H1 (cell line): Measurements from ENCODE around the gene SLC16A6. TPM values are rescaled to one million over a fixed set of nuclear protein-coding genes. Genes with fewer than 3 reads are reported as not detected.
"Not testable (repeated sequence)": the region's sequence is repeated elsewhere in the genome, so short reads cannot be mapped to it uniquely, and the experiment has no call there.

Experiments used
- CTCF ChIA-PET: fragments of 300-600 bp; sonication (Branson Sonifier 250); formaldehyde crosslinking; loops from one replicate; lab custom pipeline; 2021; ENCODE audit not compliant: partially characterized antibody; lab: Charles Lee
- POLR2A ChIA-PET: fragments of 300-600 bp; sonication (Branson Sonifier 250); formaldehyde crosslinking; loops from one replicate; lab custom pipeline; 2021; ENCODE audit warnings: inconsistent platforms; ENCODE audit not compliant: partially characterized antibody; lab: Charles Lee
- DNase-seq, 2 experiments: peaks; one replicate each; pipeline versions ENCODE4 v3.0.0 to v3.0.0-alpha.2; 2010 to 2022; ENCODE audit warnings: low spot score in 2 of 2, low read depth in 1 of 2, mixed read lengths in 1 of 2
- FAIRE-seq: peaks from 2 replicates; lab custom pipeline; 2011; peaks lifted over from hg19 to GRCh38; lab: Jason Lieb, UNC
- H2AFZ ChIP-seq: 2 replicates; pipeline ENCODE4 v1.8.1; 2012; ENCODE audit warnings: low read length, inconsistent platforms
- H2AK5ac ChIP-seq: 2 replicates; pipeline ENCODE4 v1.6.1; 2013; ENCODE audit warnings: low read depth, low read length
- H2BK120ac ChIP-seq: replicated peaks from 2 replicates; pipeline ENCODE3; 2013; ENCODE audit warnings: low read depth, low read length, inconsistent platforms
- H2BK12ac ChIP-seq: 2 replicates; pipeline ENCODE4 v1.6.1; 2013; ENCODE audit warnings: low read depth, low read length
- H2BK15ac ChIP-seq: 2 replicates; pipeline ENCODE4 v1.6.1; 2013; ENCODE audit warnings: low read length
- H2BK20ac ChIP-seq: 2 replicates; pipeline ENCODE4 v1.6.1; 2013; ENCODE audit warnings: low read length
- H2BK5ac ChIP-seq: 2 replicates; pipeline ENCODE4 v1.6.1; 2013; ENCODE audit warnings: low read depth, low read length
- H3K14ac ChIP-seq: 2 replicates; pipeline ENCODE4 v1.6.1; 2013; ENCODE audit warnings: inconsistent platforms; ENCODE audit not compliant: insufficient read length
- H3K18ac ChIP-seq: 2 replicates; pipeline ENCODE4 v1.6.1; 2013; ENCODE audit warnings: low read length; ENCODE audit errors: extremely low read depth
- H3K23ac ChIP-seq: 2 replicates; pipeline ENCODE4 v1.6.1; 2013; ENCODE audit warnings: inconsistent platforms; ENCODE audit not compliant: insufficient read length
- H3K23me2 ChIP-seq: 2 replicates; pipeline ENCODE4 v1.6.1; 2013; ENCODE audit warnings: low read depth, low read length
- H3K27ac ChIP-seq: 2 replicates; pipeline ENCODE4 v1.6.1; 2011; ENCODE audit warnings: low read depth, low read length, inconsistent platforms
- H3K27me3 ChIP-seq, 4 experiments: replicated peaks in 1 of 4; 1 replicate in 1 of 4; 2 replicates in 3 of 4; pipeline versions ENCODE4 v1.6.1 to v1.8.1; 2011 to 2013; ENCODE audit warnings: low read length in 3 of 4, mild to moderate bottlenecking in 3 of 4, inconsistent platforms in 2 of 4, mixed read lengths in 2 of 4, moderate library complexity in 1 of 4; ENCODE audit not compliant: control insufficient read depth in 3 of 4, insufficient read depth in 3 of 4; ENCODE audit errors: extremely low read depth in 1 of 4
- H3K36me3 ChIP-seq, 4 experiments: 2 replicates each; pipeline versions ENCODE4 v1.6.1 to v1.8.1; 2011 to 2013; ENCODE audit warnings: mild to moderate bottlenecking in 4 of 4, low read length in 3 of 4, moderate library complexity in 2 of 4, control low read depth in 1 of 4, inconsistent platforms in 1 of 4; ENCODE audit not compliant: insufficient read depth in 4 of 4, control insufficient read depth in 2 of 4
- H3K4ac ChIP-seq: replicated peaks from 2 replicates; pipeline ENCODE3; 2013; ENCODE audit warnings: low read length, low read depth, mixed read lengths, inconsistent platforms; ENCODE audit not compliant: insufficient read length
- H3K4me1 ChIP-seq, 4 experiments: replicated peaks in 1 of 4; 1 replicate in 1 of 4; 2 replicates in 3 of 4; pipeline versions ENCODE4 v1.6.1 to v1.8.1; 2011 to 2013; ENCODE audit warnings: low read length in 3 of 4, inconsistent platforms in 2 of 4, mixed read lengths in 1 of 4; ENCODE audit not compliant: insufficient read depth in 4 of 4, control insufficient read depth in 3 of 4
- H3K4me2 ChIP-seq, 2 experiments: 2 replicates each; pipeline versions ENCODE4 v1.6.1 to v1.8.1; 2011 to 2013; ENCODE audit warnings: low read depth in 2 of 2, low read length in 2 of 2, control low read depth in 1 of 2, inconsistent platforms in 1 of 2, mild to moderate bottlenecking in 1 of 2; ENCODE audit not compliant: insufficient read depth in 1 of 2
- H3K4me3 ChIP-seq, 4 experiments: fragments of 200-600, 300-600 bp in 1 of 4; sonication (generic), shearing (Covaris generic), sonication (Bioruptor Twin) in 1 of 4; 2 replicates each; pipeline versions ENCODE4 v1.5.1 to v1.8.1; 2011 to 2016; ENCODE audit warnings: low read length in 4 of 4, low read depth in 3 of 4, control low read depth in 2 of 4, inconsistent platforms in 2 of 4, mild to moderate bottlenecking in 2 of 4, mixed read lengths in 1 of 4, moderate library complexity in 1 of 4; ENCODE audit not compliant: insufficient read depth in 2 of 4; ENCODE audit errors: extremely low read depth in 1 of 4
- H3K56ac ChIP-seq: replicated peaks from 2 replicates; pipeline ENCODE3; 2013; ENCODE audit warnings: low read depth, mild to moderate bottlenecking, mixed read lengths, low read length, inconsistent platforms; ENCODE audit not compliant: insufficient read length
- H3K79me1 ChIP-seq: 2 replicates; pipeline ENCODE4 v1.6.1; 2013; ENCODE audit warnings: low read depth, low read length, control low read depth
- H3K79me2 ChIP-seq, 2 experiments: 2 replicates each; pipeline versions ENCODE4 v1.6.1 to v1.8.1; 2012 to 2013; ENCODE audit warnings: low read length in 2 of 2, mild to moderate bottlenecking in 2 of 2, inconsistent platforms in 1 of 2; ENCODE audit not compliant: insufficient read depth in 2 of 2, control insufficient read depth in 1 of 2
- H3K9ac ChIP-seq, 4 experiments: replicated peaks in 1 of 4; 1 replicate in 1 of 4; 2 replicates in 3 of 4; pipeline versions ENCODE4 v1.6.1 to v1.8.1; 2011 to 2013; ENCODE audit warnings: low read depth in 3 of 4, low read length in 3 of 4, control low read depth in 2 of 4, mild to moderate bottlenecking in 2 of 4, moderate library complexity in 2 of 4, inconsistent platforms in 1 of 4; ENCODE audit errors: extremely low read depth in 1 of 4
- H3K9me3 ChIP-seq, 2 experiments: 2 replicates each; pipeline versions ENCODE4 v1.6.1 to v1.8.1; 2012 to 2013; ENCODE audit warnings: mild to moderate bottlenecking in 2 of 2, moderate library complexity in 2 of 2, control low read depth in 1 of 2, inconsistent platforms in 1 of 2, low read depth in 1 of 2, low read length in 1 of 2, mixed read lengths in 1 of 2; ENCODE audit not compliant: insufficient read depth in 2 of 2
- H4K20me1 ChIP-seq, 2 experiments: replicated peaks in 1 of 2; 2 replicates each; pipeline versions ENCODE3 to v1.8.1; 2011 to 2013; ENCODE audit warnings: inconsistent platforms in 2 of 2, low read length in 2 of 2, mild to moderate bottlenecking in 1 of 2; ENCODE audit not compliant: insufficient read depth in 2 of 2, control insufficient read depth in 1 of 2
- H4K5ac ChIP-seq: 2 replicates; pipeline ENCODE4 v1.6.1; 2013; ENCODE audit warnings: low read length, low read depth, mixed read lengths, inconsistent platforms; ENCODE audit not compliant: insufficient read length
- H4K8ac ChIP-seq: 2 replicates; pipeline ENCODE4 v1.8.0; 2013; ENCODE audit warnings: mild to moderate bottlenecking, moderate library complexity, low read length, inconsistent platforms; ENCODE audit not compliant: insufficient read depth; ENCODE audit errors: extremely low read depth
- H4K91ac ChIP-seq: replicated peaks from 2 replicates; pipeline ENCODE3; 2013; ENCODE audit warnings: low read length, mixed read lengths, inconsistent platforms; ENCODE audit not compliant: insufficient read length
- WGBS, 2 experiments: shearing (Covaris generic) in 1 of 2; methylation state at CpG; one replicate each; pipeline versions ENCODE4 v1.1.6 to v1.1.7; 2013 to 2015; ENCODE audit warnings: low lambda C conversion rate in 2 of 2, mixed read lengths in 2 of 2, inconsistent platforms in 1 of 2, low coverage in 1 of 2, missing lambda C conversion rate in 1 of 2; ENCODE audit not compliant: insufficient replicate concordance in 2 of 2, insufficient coverage in 1 of 2, insufficient read length in 1 of 2; ENCODE audit errors: extremely low coverage in 1 of 2, missing lambda C conversion rate in 1 of 2; 5-methylcytosine and 5-hydroxymethylcytosine counted together
- polyA plus RNA-seq, 7 experiments: library from polyadenylated mRNA; depleted of rRNA in 3 of 7; stranded (reverse) in 5 of 7; unstranded in 2 of 7; fragments of >200 nt in 5 of 7; fragments of 200-250 nt in 2 of 7; gene quantifications; 1 replicate in 5 of 7; 2 replicates in 1 of 7; 4 replicates in 1 of 7; pipeline versions ENCODE4 v1.2.1 to v1.2.3, GENCODE V29; 2011 to 2013; ENCODE audit warnings: missing spikeins in 2 of 7, mixed read lengths in 2 of 7
- total RNA-seq: library from RNA; stranded (reverse); fragmentation: NEBNext Ultra II Directional; extraction: Animal tissue kit (Norgen Biotek cat#: 25700); gene quantifications from 2 replicates; pipeline ENCODE4 v1.2.1, GENCODE V29; 2021

Gene SLC16A6
- total and polyA plus RNA-seq, 2 of the 8 experiments (the other 6 are each of a cell fraction or from before 2014, with no cell fraction given): 0.17 to 0.22 TPM

- DNase-seq, H4K91ac ChIP-seq, H3K27me3 ChIP-seq, H3K79me2 ChIP-seq, FAIRE-seq, H3K18ac ChIP-seq, H3K27ac ChIP-seq, H2BK5ac ChIP-seq, H3K9ac ChIP-seq, POLR2A ChIA-PET, H2BK20ac ChIP-seq, H4K8ac ChIP-seq, H3K23ac ChIP-seq, H2BK15ac ChIP-seq, H3K4ac ChIP-seq, H3K4me1 ChIP-seq, H3K9me3 ChIP-seq, H4K5ac ChIP-seq, H2BK12ac ChIP-seq, H3K56ac ChIP-seq, H2BK120ac ChIP-seq, H3K79me1 ChIP-seq, H3K14ac ChIP-seq, H2AK5ac ChIP-seq, H4K20me1 ChIP-seq, H3K23me2 ChIP-seq: not testable (repeated sequence)
- Histone ChIP-seq H2AFZ (peak overlapping the region; percentile 90), H3K4me3 (peak overlapping the region; percentile 8 to 50 (median 10); a peak in 4 of 8 replicates), H3K36me3 (peaks cover 0 to 21% (median 1%) of the 10 kb centered on the region in 4 experiments; a peak in 3 of 8 replicates), H3K4me2 (peak overlapping the region; percentile 57 to 60; a peak in 3 of 4 replicates)
- CTCF ChIA-PET: interaction anchor here (0.7 to 9.2 kb wide), 6 partner anchors 57 to 1316 kb away, joined by 3 to 98 read pairs (median 4); no protein-coding TSS in a partner anchor
- WGBS, 2 experiments: 16% methylated on average over 31 of the region's 44 CpGs; no CpG with 5 or more reads in 1 of the 2 experiments
These were observed 31.9 kb downstream of the SLC16A6 start for GRCh38 chr17:68258890-68259647.
